Right lobe of liver (tissue), 4 donors: ENCODE data around the gene PPTC7.
"Not testable (repeated sequence)": the region's sequence is repeated elsewhere in the genome, so short reads cannot be mapped to it uniquely, and the experiment has no call there.

Experiments
- CTCF ChIP-seq, 4 donors: fragments of 200-600 bp in 3 of 4; fragments of 450-650 bp in 1 of 4; IDR thresholded peaks; one replicate each; pipeline versions ENCODE4 v1.5.1 to v1.8.0; 2016 to 2022; ENCODE audit warnings: antibody characterized with exemption in 4 of 4, mild to moderate bottlenecking in 2 of 4
- POLR2A ChIP-seq: fragments of 450-650 bp; IDR thresholded peaks from one replicate; pipeline ENCODE4 v1.6.1; 2017; ENCODE audit warnings: antibody characterized with exemption, mild to moderate bottlenecking
- donor health status: DM: no; HTN: no; CAD: no.
- donor health status: DM: no; HTN: no; CAD: no.
- donor health status: DM: no; HTN: yes; CAD: no.

DNA sequence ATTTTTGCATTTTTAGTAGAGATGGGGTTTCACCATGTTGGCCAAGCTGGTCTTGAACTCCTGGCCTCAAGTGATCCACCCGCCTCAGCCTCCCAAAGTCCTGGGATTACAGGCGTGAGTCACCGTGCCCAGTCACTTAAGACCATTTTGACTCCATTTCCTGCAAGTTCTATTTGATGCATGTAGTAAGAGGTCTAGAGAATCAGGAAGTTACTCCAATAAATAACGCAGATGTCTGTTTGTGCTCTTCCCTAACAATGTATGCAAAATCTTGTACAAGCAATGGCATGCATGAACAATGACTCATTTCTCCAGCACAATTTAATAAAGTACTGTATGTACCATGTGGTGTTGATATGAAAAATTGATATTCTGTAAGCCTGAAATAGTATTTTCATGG lies 37.9 kb downstream of the PPTC7 start:
- TF ChIP-seq CTCF (IDR thresholded peaks at IDR 0.05); POLR2A: not testable (repeated sequence)
